Nephron (organoid): Measurements from ENCODE around the gene COA1.

Experiments used
- H3K27ac Mint-ChIP-seq, 3 experiments: 2 replicates each; pipeline ENCODE4 v1.8.0; 2020; ENCODE audit warnings: mixed read lengths in 3 of 3, mild to moderate bottlenecking in 2 of 3, moderate library complexity in 1 of 3
- H3K27me3 Mint-ChIP-seq: 2 replicates; pipeline ENCODE4 v1.8.0; 2021; ENCODE audit warnings: low read depth, mild to moderate bottlenecking, moderate library complexity, mixed read lengths
- H3K36me3 Mint-ChIP-seq: 2 replicates; pipeline ENCODE4 v1.8.0; 2020; ENCODE audit warnings: low read depth, mixed read lengths
- H3K4me1 Mint-ChIP-seq: 2 replicates; pipeline ENCODE4 v1.8.0; 2020; ENCODE audit warnings: mixed read lengths
- H3K4me3 Mint-ChIP-seq, 3 experiments: 2 replicates each; pipeline ENCODE4 v1.8.0; 2020; ENCODE audit warnings: mild to moderate bottlenecking in 3 of 3, mixed read lengths in 3 of 3, moderate library complexity in 2 of 3
- H3K9me3 Mint-ChIP-seq: 2 replicates; pipeline ENCODE4 v1.8.0; 2020; ENCODE audit warnings: mixed read lengths
- CTCF ChIP-seq, 3 experiments: fragments of 200-600 bp; sonication (generic); IDR thresholded peaks; one replicate each; pipeline ENCODE4 v1.5.0; 2021; ENCODE audit warnings: antibody characterized with exemption in 3 of 3; ENCODE audit not compliant: unreplicated experiment in 3 of 3

The COA1 gene

GRCh38 chr7:43658718-43659548 lies 70.4 kb downstream of the COA1 start:
- H3K9me3 Mint-ChIP-seq, result peaks cover 4% of the 10 kb centered on the region
- H3K36me3 Mint-ChIP-seq, result peaks cover 56% of the 10 kb centered on the region
- TF ChIP-seq CTCF (IDR thresholded peaks at IDR 0.05; ENCODE audit: unreplicated experiment in 3 of 3), result no peak
- H3K4me1 Mint-ChIP-seq, result no peaks in the 10 kb centered on the region
- H3K4me3 Mint-ChIP-seq, result no peak overlapping the region
- H3K27ac Mint-ChIP-seq, result peak overlapping the region; percentile 3 to 63 (median 24)
- no peaks in the 10 kb centered on the region for H3K27me3 Mint-ChIP-seq

DNA sequence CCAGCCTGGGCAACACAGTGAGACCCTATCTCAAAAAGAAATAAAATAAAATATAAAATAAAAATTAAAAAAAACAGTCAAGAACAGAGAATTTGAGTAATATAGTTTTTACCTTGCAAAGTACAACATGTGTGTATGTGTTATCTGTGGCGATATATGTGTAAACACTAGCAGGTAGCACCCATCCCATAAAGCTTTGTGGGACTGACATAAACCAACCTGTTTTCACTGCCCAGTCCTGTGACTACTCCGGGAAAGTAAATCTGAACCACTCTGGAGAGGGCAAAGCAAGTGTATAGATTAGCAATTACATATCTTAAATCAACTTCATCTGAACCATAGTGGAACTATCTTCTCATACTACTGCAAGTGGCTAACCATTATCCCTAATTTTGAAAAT lies 72.3 kb downstream of the COA1 start:
- Mint-ChIP-seq H3K4me3 (no peak overlapping the region), H3K27ac (no peak overlapping the region), H3K27me3 (no peaks in the 10 kb centered on the region)

GRCh38 chr7:43655584-43655983 lies 73.7 kb downstream of the COA1 start:
- Mint-ChIP-seq H3K4me1 (peaks cover 10% of the 10 kb centered on the region), H3K36me3 (peaks cover 53% of the 10 kb centered on the region), H3K27me3 (no peaks in the 10 kb centered on the region), H3K4me3 (no peak overlapping the region), H3K27ac (no peak overlapping the region), H3K9me3 (no peaks in the 10 kb centered on the region)
- TF ChIP-seq CTCF (IDR thresholded peaks at IDR 0.05; ENCODE audit: unreplicated experiment in 3 of 3), result no peak

More for the DNA sequence above, 72.3 kb downstream of the COA1 start:
- Mint-ChIP-seq H3K9me3 (no peaks in the 10 kb centered on the region), H3K36me3 (peaks cover 51% of the 10 kb centered on the region), H3K4me1 (no peaks in the 10 kb centered on the region)
- no peak for TF ChIP-seq CTCF (IDR thresholded peaks at IDR 0.05; ENCODE audit: unreplicated experiment in 3 of 3)

DNA sequence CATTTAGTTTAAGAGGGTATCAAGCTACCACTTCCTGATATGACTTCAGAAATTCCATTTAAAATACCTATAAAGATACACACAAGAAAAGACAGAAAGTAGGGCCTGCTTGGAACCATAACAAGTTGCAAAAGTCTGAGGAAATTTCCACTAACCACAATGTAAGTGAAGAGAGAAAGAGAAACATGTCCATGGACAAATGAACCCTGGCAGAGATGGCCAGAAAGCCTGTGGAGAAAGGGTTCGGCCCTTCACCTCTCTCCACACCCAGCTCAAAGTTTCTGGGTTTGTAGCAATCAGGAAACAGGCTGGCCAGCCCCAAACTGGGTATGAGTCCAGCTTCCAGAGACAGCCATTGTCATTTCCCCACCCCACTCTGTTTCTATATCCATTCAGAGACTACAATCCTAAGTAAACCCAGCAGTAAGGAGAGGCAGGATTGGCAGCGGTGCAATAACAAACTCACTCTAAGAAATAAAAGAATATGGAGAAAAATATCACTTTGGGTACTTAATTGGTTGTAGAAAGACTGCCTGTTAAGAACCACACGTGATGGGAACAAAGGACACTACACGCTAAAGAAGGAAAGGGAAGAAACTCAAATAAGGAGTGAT lies 75.3 kb downstream of the COA1 start:
- Mint-ChIP-seq H3K36me3 (peaks cover 55% of the 10 kb centered on the region), H3K9me3 (no peaks in the 10 kb centered on the region), H3K4me1 (peaks cover 21% of the 10 kb centered on the region), H3K4me3 (no peak overlapping the region), H3K27me3 (no peaks in the 10 kb centered on the region), H3K27ac (no peak overlapping the region)
- TF ChIP-seq CTCF (IDR thresholded peaks at IDR 0.05; ENCODE audit: unreplicated experiment in 3 of 3), result no peak

DNA sequence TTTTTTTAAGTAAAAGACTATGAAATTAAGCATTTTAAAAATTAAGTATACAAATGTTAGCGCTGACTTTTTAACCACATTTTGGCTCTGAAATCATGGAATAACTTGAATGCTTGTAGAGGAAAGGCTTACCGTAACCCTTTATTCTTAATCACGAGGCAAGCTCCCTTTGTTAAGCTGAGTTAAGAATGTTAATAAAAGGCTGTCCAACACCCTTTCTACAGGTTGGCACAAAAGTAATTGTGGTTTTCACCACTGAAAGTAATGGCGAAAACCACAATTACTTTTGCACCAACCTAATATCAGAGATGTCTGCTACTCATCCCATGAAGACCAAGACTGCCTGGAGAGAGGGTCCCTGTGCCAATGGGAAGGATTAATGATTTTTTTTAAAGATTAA lies 75.9 kb downstream of the COA1 start:
- H3K27ac Mint-ChIP-seq, result no peak overlapping the region
- TF ChIP-seq CTCF (IDR thresholded peaks at IDR 0.05; ENCODE audit: unreplicated experiment in 3 of 3), result no peak

More for the DNA sequence above, 75.9 kb downstream of the COA1 start:
- Mint-ChIP-seq H3K9me3 (no peaks in the 10 kb centered on the region), H3K36me3 (peaks cover 49% of the 10 kb centered on the region), H3K4me1 (peaks cover 27% of the 10 kb centered on the region), H3K4me3 (no peak overlapping the region), H3K27me3 (no peaks in the 10 kb centered on the region)
